SK-N-SH treated with all-trans-retinoic acid at 6 μM for 48 hours (cell line): ENCODE data around the gene MUS81.

Source experiments
- ATAC-seq: fragments of 200-7000 bp; cut with Tn5 transposase; 3 replicates; pipeline ENCODE4 v1.9.1; 2020; ENCODE audit warnings: mild to moderate bottlenecking, moderate library complexity
- ARNTL ChIP-seq: fragments of 450-650 bp; formaldehyde crosslinking; IDR thresholded peaks from 2 replicates; pipeline ENCODE4 v1.5.0; 2020; ENCODE audit warnings: low read depth, mild to moderate bottlenecking, moderate library complexity, borderline replicate concordance
- BACH2 ChIP-seq: fragments of 250-450 bp; sonication (Bioruptor Pico); IDR thresholded peaks from 2 replicates; pipeline ENCODE4 v1.9.0; 2021; ENCODE audit warnings: mild to moderate bottlenecking, borderline replicate concordance
- CSDC2 ChIP-seq: fragments of 250-450 bp; sonication (Bioruptor Pico); IDR thresholded peaks from 2 replicates; pipeline ENCODE4 v1.5.0; 2020; ENCODE audit warnings: mild to moderate bottlenecking, moderate library complexity
- ESRRG ChIP-seq: fragments of 250-450 bp; sonication (Bioruptor Pico); IDR thresholded peaks from 2 replicates; pipeline ENCODE4 v1.6.1; 2021; ENCODE audit warnings: mild to moderate bottlenecking
- GLIS3 ChIP-seq: fragments of 250-450 bp; sonication (Bioruptor Pico); IDR thresholded peaks from 2 replicates; pipeline ENCODE4 v1.5.0; 2020; ENCODE audit warnings: mild to moderate bottlenecking, moderate library complexity
- OSR1 ChIP-seq: fragments of 250-450 bp; sonication (Bioruptor Pico); IDR thresholded peaks from 2 replicates; pipeline ENCODE4 v1.8.0; 2022; ENCODE audit warnings: moderate library complexity, mild to moderate bottlenecking, inconsistent platforms
- PATZ1 ChIP-seq: fragments of 250-450 bp; sonication (Bioruptor Pico); IDR thresholded peaks from 2 replicates; pipeline ENCODE4 v1.8.0; 2020; ENCODE audit warnings: mild to moderate bottlenecking, moderate library complexity, borderline replicate concordance
- PPARA ChIP-seq: fragments of 250-450 bp; sonication (Bioruptor Pico); IDR thresholded peaks from 2 replicates; pipeline ENCODE4 v1.5.0; 2020; ENCODE audit warnings: mild to moderate bottlenecking, borderline replicate concordance
- RARB ChIP-seq: fragments of 250-450 bp; sonication (Bioruptor Pico); IDR thresholded peaks from 2 replicates; pipeline ENCODE4 v1.8.0; 2021; ENCODE audit warnings: mild to moderate bottlenecking, moderate library complexity
- TCF4 ChIP-seq: fragments of 250-450 bp; sonication (Bioruptor Pico); IDR thresholded peaks from 2 replicates; pipeline ENCODE4 v1.8.0; 2021; ENCODE audit warnings: mild to moderate bottlenecking, moderate library complexity, borderline replicate concordance
- TOX ChIP-seq: fragments of 250-450 bp; sonication (Bioruptor Pico); IDR thresholded peaks from 2 replicates; pipeline ENCODE4 v1.8.0; 2021; ENCODE audit warnings: mild to moderate bottlenecking, moderate library complexity, borderline replicate concordance
- TSHZ2 ChIP-seq: fragments of 250-450 bp; sonication (Bioruptor Pico); IDR thresholded peaks from 2 replicates; pipeline ENCODE4 v1.5.0; 2020; ENCODE audit warnings: mild to moderate bottlenecking, moderate library complexity
- ZC3H10 ChIP-seq: fragments of 250-450 bp; sonication (Bioruptor Pico); IDR thresholded peaks from 2 replicates; pipeline ENCODE4 v1.5.1; 2021; ENCODE audit warnings: mild to moderate bottlenecking, moderate library complexity
- ZFP3 ChIP-seq: fragments of 250-450 bp; sonication (Bioruptor Pico); IDR thresholded peaks from 2 replicates; pipeline ENCODE4 v1.5.0; 2020; ENCODE audit warnings: mild to moderate bottlenecking, moderate library complexity
- ZFP30 ChIP-seq: fragments of 450-650 bp; formaldehyde crosslinking; IDR thresholded peaks from 2 replicates; pipeline ENCODE4 v1.5.0; 2022; ENCODE audit warnings: mild to moderate bottlenecking, moderate library complexity
- ZNF565 ChIP-seq: fragments of 450-650 bp; formaldehyde crosslinking; conservative IDR thresholded peaks from 2 replicates; pipeline ENCODE4 v1.5.0; 2020; ENCODE audit warnings: low read depth, mild to moderate bottlenecking, moderate library complexity
- ZNF70 ChIP-seq: fragments of 450-650 bp; formaldehyde crosslinking; IDR thresholded peaks from 2 replicates; pipeline ENCODE4 v1.5.0; 2020; ENCODE audit warnings: mild to moderate bottlenecking, moderate library complexity
- ZNF8 ChIP-seq: fragments of 450-650 bp; formaldehyde crosslinking; IDR thresholded peaks from 2 replicates; pipeline ENCODE4 v1.5.0; 2020; ENCODE audit warnings: mild to moderate bottlenecking, moderate library complexity
- TF ChIP-seq, protein P1 (sequence below): fragments of 250-450 bp; sonication (Bioruptor Pico); IDR thresholded peaks from 2 replicates; pipeline ENCODE4 v1.8.0; 2021; ENCODE audit warnings: low read depth, mild to moderate bottlenecking, moderate library complexity, borderline replicate concordance
- TF ChIP-seq, protein P2 (sequence below): fragments of 250-450 bp; sonication (Bioruptor Pico); IDR thresholded peaks from 2 replicates; pipeline ENCODE4 v1.5.1; 2020; ENCODE audit warnings: low read depth, mild to moderate bottlenecking, moderate library complexity
- TF ChIP-seq, protein P3 (sequence below): fragments of 250-450 bp; sonication (Bioruptor Pico); IDR thresholded peaks from 2 replicates; pipeline ENCODE4 v1.5.1; 2021; ENCODE audit warnings: mild to moderate bottlenecking, moderate library complexity

MUS81 gene

DNA sequence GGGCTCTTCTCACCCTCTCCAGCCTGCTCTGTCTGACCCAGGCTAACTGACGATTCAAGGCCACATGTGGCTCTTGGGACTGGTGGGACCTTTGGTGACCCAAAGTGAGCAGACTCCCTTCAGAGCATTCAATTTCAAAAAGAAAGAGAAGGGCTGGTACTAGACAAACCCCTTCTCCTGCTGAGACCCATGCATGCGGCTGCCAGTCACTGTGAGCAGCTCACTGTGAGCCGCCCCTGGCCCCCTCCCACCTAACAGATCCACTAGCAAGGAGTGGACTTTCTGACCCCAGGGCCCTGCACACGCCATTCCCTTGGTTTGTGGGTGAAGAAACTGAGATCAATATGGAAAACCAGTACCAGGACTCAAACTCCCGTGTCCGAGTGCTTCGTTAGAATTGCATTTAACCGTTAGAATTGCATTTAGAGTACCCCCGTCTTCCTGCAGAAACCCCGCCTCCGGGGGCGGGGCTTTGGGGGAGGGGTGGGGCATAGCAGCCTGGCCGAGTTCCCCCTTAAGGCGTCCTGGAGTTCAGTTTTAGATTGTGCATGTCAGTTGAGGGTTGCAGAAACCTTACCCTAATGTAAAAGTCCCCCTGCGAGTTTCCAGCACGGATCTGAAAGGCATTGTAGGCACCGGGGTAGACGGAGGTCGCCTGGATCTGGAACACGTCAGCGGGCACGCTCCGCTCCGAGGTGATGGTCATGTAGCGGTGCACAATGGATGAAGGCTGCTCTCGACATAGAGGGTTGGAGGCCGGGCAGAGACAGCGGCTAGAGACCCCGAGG is 7.2 kb downstream of the MUS81 start:
- TF ChIP-seq CSDC2 (CRISPR knock-in tag) = no peak
- TF ChIP-seq, protein P1, sequence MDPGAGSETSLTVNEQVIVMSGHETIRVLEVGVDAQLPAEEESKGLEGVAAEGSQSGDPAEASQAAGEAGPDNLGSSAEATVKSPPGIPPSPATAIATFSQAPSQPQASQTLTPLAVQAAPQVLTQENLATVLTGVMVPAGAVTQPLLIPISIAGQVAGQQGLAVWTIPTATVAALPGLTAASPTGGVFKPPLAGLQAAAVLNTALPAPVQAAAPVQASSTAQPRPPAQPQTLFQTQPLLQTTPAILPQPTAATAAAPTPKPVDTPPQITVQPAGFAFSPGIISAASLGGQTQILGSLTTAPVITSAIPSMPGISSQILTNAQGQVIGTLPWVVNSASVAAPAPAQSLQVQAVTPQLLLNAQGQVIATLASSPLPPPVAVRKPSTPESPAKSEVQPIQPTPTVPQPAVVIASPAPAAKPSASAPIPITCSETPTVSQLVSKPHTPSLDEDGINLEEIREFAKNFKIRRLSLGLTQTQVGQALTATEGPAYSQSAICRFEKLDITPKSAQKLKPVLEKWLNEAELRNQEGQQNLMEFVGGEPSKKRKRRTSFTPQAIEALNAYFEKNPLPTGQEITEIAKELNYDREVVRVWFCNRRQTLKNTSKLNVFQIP = no peak
- TF ChIP-seq ESRRG (CRISPR knock-in tag) = no peak
- TF ChIP-seq ZNF70 = no peak
- TF ChIP-seq ZNF8 (CRISPR knock-in tag) = no peak
- TF ChIP-seq GLIS3 (CRISPR knock-in tag) = no peak
- no peak for ATAC-seq

DNA sequence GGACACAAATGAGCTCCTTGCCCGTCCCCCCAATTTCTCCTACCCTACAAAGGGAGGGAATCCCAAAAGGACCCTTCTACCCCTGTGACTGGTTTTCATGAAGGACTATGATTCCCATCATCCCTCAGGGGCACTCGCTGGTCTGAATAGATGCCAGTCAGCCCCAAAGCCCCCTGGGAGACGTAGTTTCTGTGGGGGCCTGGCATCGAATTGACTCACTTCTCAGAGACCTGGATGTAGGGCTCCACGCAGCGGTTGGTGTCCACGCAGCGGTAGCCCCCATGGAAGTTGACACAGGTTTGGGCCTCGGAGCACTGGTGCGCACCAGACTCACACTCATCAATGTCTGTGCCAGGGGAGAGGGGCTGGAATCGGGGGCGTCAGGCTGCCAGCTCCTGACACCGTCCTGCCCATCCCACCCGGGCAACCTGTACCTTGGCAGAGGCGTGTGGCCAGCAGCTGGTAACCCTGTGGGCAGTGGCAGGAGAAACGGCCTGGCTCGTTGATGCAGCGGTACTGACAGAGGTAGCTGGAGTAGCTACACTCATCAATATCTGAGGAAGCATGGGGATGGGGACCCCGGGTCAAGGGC is 7.9 kb downstream of the MUS81 start:
- ATAC-seq = no peak
- TF ChIP-seq ZNF8 (CRISPR knock-in tag) (no peak), ZFP3 (CRISPR knock-in tag) (no peak), CSDC2 (CRISPR knock-in tag) (no peak), TOX (CRISPR knock-in tag) (no peak), ARNTL (no peak), OSR1 (CRISPR knock-in tag) (no peak), GLIS3 (CRISPR knock-in tag) (no peak), ZC3H10 (CRISPR knock-in tag) (no peak), ZNF565 (no peak), PPARA (no peak), ZNF70 (no peak), PATZ1 (CRISPR knock-in tag) (no peak), ZFP30 (CRISPR knock-in tag) (no peak), TSHZ2 (no peak), RARB (no peak), TCF4 (CRISPR knock-in tag) (no peak), BACH2 (CRISPR knock-in tag) (no peak)
- TF ChIP-seq, protein P2, sequence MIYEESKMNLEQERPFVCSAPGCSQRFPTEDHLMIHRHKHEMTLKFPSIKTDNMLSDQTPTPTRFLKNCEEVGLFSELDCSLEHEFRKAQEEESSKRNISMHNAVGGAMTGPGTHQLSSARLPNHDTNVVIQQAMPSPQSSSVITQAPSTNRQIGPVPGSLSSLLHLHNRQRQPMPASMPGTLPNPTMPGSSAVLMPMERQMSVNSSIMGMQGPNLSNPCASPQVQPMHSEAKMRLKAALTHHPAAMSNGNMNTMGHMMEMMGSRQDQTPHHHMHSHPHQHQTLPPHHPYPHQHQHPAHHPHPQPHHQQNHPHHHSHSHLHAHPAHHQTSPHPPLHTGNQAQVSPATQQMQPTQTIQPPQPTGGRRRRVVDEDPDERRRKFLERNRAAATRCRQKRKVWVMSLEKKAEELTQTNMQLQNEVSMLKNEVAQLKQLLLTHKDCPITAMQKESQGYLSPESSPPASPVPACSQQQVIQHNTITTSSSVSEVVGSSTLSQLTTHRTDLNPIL (CRISPR knock-in tag) = no peak
- TF ChIP-seq, protein P1 = no peak
- TF ChIP-seq, protein P3, sequence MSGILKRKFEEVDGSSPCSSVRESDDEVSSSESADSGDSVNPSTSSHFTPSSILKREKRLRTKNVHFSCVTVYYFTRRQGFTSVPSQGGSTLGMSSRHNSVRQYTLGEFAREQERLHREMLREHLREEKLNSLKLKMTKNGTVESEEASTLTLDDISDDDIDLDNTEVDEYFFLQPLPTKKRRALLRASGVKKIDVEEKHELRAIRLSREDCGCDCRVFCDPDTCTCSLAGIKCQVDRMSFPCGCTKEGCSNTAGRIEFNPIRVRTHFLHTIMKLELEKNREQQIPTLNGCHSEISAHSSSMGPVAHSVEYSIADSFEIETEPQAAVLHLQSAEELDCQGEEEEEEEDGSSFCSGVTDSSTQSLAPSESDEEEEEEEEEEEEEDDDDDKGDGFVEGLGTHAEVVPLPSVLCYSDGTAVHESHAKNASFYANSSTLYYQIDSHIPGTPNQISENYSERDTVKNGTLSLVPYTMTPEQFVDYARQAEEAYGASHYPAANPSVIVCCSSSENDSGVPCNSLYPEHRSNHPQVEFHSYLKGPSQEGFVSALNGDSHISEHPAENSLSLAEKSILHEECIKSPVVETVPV (CRISPR knock-in tag) = no peak
- TF ChIP-seq, all 23 proteins: peak for 0
